ENCODE measurements around the gene NXN.

- no peak for TF ChIP-seq POLR2A (IDR thresholded peaks at IDR 0.05)
- no peak for TF ChIP-seq CTCF (IDR thresholded peaks at IDR 0.05)
Observed at GRCh38 chr17:888998-889441, 90.6 kb downstream of the NXN start.

Data from Peyer's patch (tissue), 4 donors.